T-helper 1 cell (primary cell): ENCODE data around the gene USH1C.

Experiments used
- DNase-seq, 5 donors: peaks; one replicate each; pipeline ENCODE4 v3.0.0-alpha.2; 2012 to 2020

USH1C gene

DNA sequence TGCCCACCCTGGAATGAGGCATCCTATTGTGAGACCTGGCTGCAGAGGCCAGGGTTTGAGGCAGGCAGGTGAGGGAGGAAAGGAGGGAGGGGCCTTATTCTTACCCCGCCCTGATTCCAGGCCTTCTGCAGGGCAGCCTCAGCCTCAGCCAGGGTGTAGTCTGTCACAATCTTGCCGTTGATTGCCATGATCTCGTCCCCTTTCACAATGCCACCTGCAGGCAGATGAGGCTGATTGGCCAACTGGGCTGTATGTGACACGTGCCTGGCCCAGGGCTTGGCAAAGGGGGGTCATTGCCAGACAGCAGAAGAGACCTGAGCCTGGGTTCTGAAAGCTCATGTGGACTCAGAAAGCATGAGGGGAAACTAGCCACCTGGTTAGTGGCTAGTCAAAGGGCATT, 46.2 kb downstream of the USH1C start:
- DNase-seq = no peak

DNA sequence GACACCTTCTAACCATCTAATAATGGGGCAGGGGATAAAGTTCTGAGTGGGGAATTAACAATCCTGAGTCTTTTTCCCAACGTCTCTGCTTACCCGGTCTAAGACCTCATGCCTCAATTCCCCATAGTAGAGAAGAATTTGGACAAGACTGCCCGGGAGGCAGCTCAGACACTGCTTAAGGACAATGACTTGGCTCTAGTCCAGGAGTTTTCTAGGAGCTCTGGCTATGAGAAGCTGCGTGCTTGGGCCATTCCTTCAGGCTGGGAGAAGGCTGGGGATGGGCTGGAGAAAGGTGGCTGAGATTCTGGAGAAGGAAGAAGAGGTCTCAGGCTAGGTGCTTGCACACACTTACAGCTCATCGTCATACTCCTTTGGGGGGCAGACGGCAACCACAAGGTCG, 47.8 kb downstream of the USH1C start:
- no peak for DNase-seq

DNA sequence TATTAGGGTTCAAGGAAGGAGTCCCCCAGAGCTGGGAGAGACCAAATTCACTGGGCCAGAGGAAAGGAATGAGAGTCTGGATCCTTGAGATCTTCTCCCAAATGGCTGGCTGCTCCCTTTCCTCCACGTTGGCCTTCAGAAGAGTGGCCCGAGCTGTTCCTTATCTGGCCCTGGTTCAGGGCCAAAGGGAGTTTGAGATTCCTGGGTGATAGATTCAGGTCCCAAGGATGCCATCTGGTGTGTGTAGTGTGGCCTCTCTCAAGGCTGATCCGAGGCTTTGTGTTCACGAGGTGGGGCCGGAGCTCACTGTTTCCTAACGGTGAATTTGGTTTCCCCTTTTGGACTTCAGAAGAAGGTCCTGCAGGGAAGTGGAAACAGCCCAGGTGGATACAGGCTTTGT, 50.2 kb downstream of the USH1C start:
- DNase-seq = no peak

DNA sequence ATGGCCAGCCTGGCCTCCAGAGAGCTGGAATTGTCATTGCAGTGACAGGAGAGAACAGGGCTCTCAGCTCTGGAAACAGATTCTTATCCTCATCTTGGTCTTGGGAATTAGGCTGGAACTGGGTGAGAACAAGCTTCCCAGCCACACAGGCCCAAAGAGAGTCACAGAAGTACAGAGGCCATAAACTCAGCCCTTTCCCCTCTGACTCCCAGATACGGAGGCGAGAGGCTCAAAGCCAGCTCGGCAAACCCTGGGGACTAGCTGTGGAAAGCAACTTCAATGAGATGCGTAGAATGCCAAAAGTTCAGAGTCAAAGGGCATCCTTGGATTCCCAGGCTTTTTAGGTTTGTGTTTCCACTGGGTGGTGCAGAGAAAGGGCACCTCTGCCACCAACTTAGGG, 53.3 kb downstream of the USH1C start:
- no peak for DNase-seq

DNA sequence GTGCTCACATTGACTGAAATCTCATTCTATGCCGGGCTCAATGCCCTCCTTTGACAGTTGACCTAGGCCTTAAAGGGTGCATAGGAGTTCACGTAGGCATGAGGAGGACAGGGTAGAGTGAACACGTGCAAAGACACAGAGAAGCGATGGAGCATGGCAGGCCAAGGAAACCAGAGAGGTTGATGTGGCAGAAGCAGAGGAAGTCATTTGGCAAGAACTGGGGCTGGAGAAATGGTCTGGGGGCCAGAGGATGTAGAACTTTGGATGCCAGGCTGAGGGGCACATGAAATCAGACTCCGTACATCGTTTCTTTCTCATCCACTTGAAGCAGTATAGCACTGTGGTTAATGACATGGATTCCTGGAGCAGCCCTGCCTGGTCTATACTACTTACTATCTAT, 54.0 kb downstream of the USH1C start:
- no peak for DNase-seq

DNA sequence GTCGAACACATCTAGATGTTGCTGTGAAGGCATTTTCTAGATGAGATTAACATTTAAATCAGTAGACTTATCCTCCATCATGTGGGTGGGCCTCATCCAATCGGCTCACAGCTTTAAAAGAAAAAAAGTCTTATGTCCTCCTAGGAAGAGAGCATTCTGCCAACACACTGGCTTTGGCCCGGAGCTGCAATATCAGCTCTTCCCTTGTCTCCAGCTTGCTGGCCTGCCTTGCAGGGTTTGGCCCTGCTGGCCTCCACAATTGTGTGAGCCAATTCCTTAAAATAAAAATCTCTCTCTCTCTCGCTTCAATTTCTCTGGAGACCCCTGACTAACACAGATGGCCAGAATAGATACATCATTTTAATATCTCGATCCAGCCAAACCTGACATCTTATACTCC, 54.5 kb downstream of the USH1C start:
- DNase-seq = no peak

DNA sequence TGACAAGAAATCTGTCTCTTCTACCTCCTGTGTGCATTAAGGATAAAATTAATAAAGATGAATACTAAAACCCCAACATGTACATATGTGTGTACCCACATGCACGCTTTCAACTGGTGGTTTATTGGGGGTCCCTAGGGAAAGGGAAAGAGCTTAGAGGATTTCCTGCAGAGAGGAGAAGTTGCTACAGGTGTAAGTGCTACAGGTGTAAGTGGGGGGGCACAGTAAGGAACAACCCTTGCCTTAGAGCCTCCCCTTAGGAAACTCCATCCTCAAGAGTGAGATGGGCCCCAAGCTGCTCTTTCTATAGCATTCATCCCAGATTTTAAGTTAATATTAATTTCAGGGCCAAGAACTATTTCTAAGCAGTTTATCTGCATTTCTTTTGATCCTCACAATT, 55.7 kb downstream of the USH1C start:
- no peak for DNase-seq

DNA sequence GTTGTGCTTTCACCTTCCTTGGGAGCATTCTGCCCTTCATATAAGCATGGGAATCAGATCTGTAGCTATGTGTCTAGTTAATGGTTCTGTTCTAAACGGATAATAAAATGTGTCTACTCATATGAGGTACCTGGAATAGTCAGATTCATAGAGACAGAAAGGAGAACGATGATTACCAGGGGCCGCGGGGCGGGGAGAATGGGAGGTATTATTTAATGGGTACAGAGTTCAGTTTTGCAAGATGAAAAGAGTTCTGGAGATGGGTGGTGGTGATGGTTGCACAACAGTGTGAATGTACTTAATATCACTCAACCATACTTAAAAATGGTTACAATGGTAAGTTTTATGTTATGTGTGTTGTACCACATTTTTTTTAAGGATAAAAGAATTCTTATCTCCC, 57.6 kb downstream of the USH1C start:
- no peak for DNase-seq

DNA sequence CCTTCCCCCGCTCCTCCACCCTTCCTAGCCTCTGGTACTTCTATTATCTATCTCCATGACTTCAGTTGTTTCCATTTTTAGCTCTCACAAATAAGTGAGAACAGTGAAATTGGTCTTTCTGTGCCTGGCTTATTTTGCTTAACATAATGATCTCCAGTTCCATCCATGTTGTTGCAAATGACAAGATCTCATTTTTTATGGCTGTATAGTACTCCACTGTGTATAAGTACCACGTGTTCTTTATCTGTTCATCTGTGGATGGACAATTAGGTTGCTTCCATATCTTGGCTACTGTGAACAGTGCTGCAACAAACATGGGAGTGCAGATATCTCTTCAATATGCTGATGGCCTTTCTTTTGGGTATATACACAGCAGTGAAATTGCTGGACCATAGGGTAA, 60.7 kb downstream of the USH1C start:
- no peak for DNase-seq

DNA sequence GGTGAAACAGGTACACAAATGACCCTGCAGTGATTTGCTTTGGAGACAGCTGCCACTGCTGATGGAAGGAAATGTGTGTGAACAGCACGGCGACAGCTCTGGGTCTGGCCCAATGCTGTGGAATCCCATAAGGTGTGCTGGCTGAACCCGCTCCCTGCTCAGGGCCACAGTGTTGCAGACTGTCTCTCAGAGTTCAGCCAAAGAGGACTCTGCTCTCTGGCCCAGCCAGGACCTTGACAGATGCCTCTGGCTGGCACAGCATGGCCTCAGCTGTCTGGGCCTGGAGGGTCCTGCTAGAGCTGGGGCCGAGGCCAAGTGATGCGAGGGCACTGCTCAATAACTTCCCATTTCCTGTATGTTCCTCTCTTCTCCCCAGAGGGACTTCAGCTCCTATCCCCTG, 62.3 kb downstream of the USH1C start:
- DNase-seq = no peak

DNA sequence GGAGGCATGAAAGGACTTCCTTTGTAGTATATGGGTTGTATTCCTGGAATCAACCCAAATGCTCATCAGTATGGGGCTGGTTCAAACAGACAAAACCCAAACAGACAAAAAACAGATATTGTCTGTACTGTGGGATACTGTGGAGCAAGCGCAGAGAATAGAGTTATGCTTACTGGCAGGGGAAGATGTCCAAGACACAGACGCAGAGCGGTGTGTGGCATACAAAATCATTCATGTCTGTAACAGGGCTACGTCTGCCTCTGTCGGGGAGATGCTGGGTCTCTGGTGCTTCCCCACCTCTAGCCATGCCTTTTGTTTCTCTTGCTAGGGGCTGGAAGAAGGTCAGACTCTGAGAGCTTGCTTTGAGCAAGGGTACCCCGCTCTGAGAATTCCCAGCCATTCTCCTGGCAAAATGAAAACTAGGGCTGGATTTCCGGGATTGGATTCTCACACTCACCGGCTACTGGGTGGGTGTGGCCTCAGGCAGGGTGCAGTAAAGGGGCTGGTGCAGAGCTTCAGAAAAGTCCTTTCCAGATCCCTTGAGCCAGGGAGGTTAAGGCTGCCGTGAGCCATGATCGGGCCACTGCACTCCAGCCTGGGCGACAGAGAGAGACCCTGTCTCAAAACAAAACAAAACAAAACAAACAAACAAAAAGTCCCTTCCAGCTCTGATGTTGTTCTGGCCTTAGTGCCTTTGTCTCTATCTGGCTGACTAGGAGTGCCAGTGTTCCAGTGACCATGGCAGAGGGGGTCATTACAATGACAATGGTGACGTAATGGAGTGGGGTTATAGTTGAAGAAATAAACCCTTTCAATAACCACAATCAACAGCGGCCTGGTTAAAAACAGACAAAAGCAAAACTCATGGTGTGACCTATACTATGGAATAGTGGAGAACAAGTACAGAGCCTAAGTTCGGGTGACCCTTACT, 64.7 kb downstream of the USH1C start:
- DNase-seq = no peak

DNA sequence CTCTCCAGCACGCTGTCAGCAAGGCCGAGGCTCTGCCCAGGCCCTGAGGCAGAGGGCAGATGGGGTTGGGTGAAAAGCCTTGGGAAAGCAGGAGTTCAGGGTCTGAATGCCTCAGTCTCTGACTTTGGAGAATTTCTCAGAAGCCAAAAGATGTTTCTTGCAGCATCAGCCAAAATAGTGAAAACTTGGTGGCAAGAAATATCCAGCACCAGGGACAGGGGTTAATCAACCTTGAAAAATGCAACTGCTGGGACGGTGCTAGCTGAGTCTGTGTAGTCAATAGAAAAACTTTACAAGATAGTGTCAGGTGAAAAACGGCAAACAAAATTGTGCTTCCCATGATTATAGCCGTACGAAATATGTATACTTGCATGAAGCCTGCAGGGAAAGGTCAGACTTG, 66.1 kb downstream of the USH1C start:
- no peak for DNase-seq

DNA sequence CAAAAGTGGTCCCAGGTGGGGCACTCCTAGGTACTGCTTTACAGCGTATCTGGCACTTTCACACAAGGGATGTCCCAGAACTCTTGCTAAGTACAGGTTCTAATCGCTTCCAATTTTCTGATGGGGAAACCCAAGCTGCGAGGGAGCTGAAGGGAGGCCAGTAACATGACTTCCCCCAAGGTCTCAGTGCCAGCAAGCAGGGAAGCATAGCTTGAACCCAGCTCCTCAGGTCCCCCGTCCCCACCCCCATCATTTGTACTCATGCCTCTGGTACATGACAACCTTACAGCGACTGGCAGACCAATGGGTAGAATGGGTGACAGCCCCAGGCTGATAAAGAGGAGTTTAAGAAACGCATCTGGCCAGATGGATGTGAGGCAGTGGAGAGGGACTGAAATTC, 66.9 kb downstream of the USH1C start:
- no peak for DNase-seq

DNA sequence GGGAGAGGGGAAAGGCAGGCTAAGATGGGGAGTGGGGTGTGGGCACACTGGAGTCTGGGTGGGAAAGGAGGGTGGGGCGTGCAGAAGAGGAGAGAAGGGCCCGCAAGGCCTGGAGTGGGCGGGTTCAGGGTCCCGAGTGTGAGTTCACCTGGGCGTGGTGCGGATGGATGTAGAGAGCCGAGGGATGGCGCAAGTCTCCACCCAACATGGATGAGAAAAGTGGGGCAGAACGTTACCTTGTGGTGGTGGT, 67.2 kb downstream of the USH1C start:
- no peak for DNase-seq

DNA sequence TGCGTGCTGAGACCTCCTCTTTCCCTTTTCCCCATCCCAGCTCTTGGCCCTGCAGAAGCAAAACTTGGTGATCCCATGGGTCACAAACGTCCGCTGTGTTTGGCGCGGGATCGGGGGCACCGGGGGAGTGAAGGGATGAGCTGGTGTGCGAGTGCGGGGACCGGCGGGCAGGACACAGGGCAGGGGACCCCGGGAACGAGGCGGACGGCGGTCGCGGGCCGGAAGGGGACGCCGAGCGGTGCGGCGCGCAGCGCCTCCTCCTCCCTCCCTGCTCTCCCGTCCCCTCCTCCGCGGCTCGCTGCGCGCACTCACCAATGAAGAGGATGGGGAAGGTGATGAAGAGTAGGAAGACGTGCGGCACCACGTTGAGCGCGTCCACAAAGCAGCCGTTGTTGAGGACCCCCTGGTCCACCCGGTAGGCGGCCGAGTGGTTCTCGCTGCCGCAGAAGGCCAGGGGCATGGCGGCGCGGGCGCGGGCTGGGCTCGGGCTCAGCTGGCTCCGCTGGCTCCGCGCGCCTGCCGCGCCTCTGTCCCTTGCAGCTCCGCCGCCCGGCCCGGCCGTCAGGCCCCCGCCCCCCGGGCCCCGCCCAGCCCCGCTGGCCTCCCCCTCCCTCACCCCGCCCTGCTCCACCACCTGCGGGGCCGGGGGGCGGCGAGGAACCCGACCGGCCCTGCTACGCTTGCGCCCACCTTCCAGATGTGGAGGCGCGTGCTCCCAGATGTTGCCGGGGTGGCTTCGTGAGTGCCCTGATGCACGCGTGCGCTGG, 67.7 kb downstream of the USH1C start, which contains the start of gene ABCC8:
Gene ABCC8, minus strand, starts transcription at position 529 of the 767 bp plus-strand sequence. Its CDS starts 69 bp downstream, at position 460.
- DNase-seq = no peak

DNA sequence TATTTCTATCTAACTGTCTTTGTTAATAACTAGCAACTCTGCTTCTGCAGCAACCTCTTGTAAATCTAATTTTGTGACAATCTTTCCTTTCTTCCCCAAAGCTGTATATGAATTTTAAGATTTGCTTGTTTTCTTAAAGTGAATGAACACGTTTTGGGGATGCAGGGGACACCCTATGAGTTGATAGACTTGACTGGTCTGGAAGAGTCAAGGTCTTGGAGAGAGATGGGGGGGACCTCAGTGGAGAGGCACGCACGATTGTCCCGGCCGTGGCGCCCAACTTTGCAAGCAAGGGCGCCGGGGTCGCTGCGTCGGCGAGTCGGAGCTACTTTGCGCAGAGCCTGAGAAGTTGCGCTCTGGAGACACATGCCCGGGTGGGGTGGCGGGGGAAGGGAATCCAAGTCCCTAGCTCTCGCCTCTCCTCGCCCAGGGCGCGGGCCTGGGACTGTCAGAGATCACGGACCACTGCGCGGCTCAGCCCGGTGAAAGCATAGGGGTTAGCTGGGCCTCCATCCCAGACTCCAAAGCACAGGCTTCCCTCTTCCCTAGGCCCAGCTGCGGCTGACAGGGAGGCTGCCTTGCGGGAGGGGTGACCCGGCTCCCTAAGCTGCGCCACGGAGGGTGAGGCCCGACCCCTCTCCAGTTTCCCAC, 68.4 kb downstream of the USH1C start:
- no peak for DNase-seq

DNA sequence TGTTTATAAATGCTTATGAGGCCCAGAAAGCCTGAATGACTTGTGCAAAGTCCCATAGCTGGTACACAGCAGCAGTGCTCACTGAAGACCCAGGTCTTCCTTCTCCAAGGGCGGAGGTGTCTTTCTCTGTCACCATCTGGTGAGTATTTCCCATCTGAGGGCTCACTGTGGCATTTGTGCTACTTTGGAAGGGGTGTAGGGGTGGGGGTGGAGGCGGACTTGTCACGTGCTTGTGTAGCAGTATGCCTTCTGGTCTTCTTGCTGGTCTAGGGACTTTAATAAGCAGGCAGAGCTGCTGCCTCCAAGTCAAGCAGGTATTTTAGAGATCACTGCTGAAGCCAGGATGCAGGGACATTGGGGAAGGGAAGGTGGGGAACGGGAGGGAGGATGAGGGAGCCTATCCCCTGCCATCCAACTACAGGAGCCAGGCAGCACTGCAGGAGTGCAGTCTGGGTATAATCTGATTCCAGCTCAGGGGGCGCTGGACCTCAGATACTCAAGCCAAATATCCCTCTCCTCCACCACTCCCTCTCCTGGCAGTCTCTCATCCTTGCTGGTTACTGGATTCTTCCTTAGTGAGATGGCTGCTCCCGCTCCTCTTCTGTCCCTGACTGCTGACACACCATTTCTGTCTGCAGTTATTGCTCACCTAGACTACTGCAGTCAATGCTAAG, 71.0 kb downstream of the USH1C start:
- DNase-seq = no peak

DNA sequence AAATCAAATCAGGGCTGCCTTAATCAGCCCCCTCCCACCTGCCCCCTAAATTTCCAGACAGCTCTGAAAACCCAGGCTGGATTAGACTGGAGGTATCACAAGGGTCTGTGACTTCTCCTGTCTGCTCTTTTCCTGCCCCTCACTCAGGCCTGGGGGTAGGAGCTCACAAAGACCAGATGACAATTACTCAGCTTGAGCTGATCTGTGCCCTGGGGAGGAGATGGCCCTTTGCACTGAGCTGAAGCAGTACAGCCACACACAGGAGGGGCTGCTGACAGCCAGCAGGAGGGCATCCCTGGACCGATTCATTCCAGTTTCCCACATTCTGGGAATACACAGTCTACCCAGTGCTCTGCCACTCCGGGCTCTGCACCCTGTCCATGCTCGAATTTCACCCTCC, 71.7 kb downstream of the USH1C start:
- no peak for DNase-seq

DNA sequence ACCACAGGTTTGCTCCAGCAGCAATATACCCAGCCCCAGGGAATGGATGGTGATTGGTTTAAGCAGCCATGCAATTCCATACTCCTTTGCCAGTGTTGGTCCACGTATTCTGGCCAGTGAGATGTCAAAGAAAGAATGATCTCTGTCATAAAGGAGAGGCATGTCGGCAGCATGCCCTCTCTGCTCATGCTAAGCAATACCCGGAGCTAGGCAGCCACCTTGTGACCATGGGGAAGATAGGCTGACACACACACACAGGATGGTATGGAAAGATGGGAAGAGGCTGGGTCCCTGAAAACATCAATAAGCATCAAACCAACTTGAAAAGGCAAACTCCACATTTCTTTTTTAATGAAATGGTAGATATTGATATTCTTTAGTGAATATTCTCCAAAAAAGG, 72.7 kb downstream of the USH1C start:
- DNase-seq = no peak

DNA sequence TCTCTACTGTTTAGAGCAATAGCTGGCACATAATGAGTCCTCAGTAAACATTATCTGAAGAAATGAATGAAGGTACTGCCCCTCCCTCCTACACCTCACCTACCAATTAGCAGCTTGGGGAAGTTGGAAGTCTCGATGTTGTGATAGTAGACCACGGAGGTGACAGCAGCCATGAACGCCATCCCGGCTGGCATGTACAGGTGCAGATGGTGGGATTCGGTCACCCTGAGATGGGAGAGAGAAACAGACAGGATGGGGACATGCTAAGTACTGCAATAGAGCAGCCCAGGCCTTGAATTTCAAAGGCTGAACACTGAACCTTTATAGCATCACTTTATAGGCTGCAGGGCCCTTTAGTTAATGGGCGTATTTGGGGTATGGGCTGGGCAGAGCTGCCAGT, 74.2 kb downstream of the USH1C start:
- no peak for DNase-seq

DNA sequence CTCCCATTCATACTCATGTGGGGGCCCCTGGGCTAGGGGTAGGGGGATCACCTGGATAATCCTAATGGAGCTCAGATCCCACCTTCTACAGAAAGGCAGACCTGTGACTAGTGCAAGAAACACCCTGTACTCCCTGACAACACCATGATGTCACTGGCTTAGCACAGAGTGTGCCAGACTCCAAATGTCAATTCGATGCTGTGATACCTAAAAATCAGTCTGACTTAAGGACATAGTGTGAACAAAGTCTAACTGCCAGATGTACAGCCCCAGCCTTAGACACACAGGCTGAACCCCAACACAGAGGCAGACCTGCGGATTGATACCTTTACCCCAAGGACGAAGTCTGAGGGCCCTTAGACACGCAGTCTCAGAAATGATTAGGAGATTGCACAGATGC, 76.1 kb downstream of the USH1C start:
- DNase-seq = no peak

DNA sequence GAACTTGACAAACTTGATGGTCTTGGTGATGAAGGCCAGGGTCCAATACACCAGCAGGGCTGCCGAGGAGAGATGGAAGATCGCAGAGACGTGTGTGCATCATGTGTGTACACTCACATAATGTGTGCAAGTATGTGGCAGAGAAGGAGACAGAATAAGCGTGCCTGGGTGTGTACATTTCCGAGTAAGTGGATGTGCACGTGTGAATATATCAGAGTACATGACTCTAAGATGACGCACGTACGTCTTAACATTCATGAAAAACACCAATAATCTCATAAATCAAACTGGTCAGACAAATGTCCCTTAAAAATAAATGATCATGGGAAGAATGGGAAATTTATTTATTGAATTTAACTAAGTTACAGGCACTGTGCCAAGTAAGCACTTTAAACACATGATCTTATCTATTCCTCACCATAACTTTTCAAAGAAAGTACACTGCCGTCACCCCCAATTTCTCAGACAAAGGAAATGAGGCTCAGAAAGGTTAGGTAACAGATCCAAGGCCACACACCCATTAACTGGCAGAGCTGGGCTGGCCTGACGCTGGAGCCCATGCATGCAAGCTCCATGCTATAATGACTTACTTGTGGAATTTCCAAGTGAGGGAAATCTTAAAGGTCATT, 80.6 kb downstream of the USH1C start:
- no peak for DNase-seq

DNA sequence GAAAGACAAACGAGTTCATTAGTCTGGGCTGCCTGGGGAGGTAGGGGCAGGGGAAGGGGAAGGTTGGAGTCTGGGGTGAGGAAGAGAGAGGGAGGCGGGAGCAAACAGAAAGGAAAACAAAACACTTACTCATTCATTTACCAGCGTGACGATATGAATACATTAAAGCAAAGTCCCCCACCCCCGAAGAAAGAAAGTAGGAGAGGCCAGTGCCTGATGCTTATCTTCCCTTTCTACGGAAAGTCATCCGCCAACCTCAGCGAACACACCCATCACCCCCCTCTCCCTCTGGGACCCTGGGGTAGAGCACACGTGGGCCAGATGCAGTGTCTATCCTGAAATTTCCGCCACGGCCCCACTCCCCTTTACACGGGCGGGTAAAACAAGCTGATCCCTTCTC, 81.3 kb downstream of the USH1C start:
- no peak for DNase-seq
